HG03280 (cell line): Measurements from ENCODE around the gene ADAM10.
"Not testable (repeated sequence)": the region's sequence is repeated elsewhere in the genome, so short reads cannot be mapped to it uniquely, and the experiment has no call there.

Source experiments
- ATAC-seq: cut with Tn5 transposase; IDR thresholded peaks from one replicate; pipeline ENCODE4 v1.9.1; 2021; ENCODE audit warnings: mild to moderate bottlenecking, moderate library complexity; ENCODE audit not compliant: unreplicated experiment

Gene ADAM10

DNA sequence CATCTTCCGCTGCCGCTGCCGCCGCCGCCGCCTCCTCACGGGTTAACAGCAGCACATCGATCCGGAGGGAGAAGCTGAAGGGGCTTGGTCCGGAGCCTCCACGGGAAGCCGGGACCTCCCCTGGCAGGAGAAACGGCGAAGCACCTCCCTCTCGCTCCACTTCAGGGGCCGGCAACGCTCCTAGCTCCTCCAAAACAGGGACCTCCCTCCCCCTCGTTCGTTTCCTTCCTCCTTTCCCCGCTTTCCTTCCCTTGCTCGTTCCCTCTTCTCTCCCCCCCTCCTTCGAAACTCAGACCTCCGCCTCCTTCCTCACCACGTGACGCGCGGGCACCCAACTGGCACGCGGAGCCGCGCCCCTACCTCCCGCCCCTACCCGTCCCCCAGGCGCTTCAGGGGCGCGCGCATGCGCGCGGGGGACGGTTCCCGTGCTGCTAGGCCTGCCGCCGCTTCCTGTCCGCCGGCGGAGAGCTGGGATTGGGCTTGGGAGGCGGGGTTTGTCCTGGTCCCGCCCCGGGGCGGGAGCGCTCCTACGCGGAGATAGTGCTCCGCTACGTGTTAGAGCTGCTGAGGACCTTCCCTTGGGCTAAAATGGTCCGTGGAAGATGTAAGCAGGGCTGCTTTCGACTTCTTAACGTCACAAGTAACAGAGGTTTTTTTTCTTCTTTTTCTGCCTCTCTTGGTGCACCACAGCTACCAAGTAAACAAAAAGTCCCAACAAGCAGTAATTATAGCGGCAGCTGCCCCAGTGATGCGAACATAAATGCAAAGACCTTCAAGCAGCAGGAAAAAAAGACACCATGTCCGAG lies at the start of gene ADAM10:
Gene ADAM10 (minus strand): TSS at position 176 of the 806 bp plus-strand sequence. CDS start 173 bp downstream, at position 3.
- peak; percentile 88 for ATAC-seq

DNA sequence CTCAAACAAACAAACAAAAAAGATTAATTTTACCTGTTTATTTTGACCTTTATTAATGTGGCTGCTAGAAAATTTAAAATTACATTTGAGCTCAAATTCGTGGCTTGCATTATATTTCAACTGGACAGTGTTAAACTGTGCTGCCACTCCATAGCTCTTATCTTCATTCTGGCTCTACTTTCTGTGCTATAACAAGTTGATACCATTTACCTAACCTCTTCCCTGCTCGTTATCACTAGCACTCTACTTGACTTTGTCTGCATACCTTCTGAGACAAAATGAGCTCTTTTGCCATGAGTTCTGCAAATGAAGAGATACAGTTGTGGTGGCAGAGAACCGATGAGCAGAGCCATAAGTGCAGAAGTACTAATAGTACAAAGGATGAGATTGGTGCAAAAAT lies 48.0 kb upstream of the ADAM10 start:
- no peak for ATAC-seq

DNA sequence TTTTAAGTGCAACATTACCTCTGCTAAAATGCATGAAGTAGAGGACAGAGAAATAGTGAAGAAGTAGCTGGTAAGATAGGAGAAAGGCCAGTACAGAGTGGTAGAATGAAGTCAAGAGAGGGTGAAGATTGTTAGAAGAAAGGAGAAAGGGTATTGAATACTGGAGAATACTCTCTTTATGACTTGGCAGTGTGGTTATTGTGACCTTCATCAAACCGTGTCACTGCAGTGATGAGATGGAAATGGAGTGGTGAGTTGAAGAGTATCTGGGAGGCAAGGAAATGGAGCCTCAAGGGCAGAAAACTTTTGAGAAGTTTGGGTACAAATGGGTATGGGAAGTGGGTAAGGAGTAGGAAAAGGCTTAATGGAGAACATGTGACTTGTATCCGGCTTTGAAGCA lies 46.3 kb upstream of the ADAM10 start:
- no peak for ATAC-seq

DNA sequence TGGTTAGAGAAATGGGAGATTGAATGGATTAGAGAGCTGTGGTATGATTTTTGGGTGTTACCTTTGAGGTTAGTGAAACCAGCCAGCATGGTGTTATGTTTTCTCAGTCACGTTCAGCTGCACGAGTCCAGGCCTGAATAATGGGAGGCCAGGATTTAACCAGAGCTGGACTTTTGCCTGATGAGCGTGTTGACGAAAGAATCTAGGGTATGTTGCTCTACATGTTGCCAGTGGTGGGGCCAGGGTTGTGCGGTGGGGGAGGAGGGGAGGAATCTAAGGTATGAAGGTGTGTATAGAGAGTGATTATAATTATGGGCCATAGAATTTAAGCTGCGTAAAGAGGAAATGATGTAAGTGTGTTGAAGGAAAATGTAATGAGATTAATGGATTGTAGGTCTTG lies 44.4 kb upstream of the ADAM10 start:
- no peak for ATAC-seq

DNA sequence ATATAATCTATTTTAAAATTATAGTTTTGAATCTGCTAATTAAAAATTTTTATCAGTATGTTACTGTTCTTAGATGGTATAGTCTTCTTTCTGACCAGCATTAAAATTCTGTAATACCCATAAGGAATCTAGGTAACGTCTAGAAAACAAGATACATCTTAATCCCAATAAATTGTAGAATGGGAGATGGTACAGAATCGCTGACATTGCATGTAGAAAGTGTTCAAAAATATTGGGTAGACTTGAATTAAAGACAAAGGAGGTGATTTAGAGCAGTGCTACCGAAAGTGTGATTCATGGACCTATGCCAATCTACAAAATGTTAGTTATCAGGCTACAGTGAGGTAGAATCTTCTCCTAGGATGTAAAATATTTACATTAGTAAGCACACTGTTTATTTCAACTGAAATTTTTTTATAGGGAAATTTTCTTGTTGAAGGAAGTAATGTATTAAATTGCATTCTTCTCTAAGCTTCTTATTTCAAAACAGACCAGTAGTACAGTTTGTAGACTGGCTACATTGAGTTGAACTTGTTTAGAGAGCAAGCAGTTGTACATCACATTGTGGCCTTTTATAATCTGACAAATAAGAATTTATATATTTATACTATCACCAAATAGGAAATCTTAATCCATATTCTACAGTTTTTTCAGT lies 38.7 kb upstream of the ADAM10 start:
- no peak for ATAC-seq

- no peak for ATAC-seq
These were observed 35.8 kb upstream of the ADAM10 start for GRCh38 chr15:58785355-58785754.

DNA sequence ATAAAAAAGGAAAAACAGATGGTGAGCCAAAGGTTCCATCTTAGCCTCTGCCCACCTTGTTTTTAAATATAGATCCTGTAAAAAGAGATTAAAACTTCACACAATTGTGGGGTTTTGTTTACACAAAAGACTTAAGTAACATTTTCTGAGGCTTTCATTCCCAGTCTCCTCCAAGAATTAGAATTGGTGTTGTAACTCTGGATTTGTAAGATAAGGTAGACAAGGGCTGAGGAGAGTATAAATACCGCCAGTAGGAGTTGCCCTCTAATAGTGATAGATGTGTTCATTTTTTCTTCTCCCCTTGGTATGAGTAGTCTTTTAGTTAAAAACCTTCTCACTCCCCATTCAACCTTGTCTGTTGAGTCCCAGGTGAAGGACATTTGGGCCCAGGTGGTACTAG lies 30.0 kb upstream of the ADAM10 start:
- no peak for ATAC-seq

GRCh38 chr15:58777107-58777506 lies 27.6 kb upstream of the ADAM10 start:
- peak; percentile 64 for ATAC-seq

GRCh38 chr15:58775402-58775801 lies 25.9 kb upstream of the ADAM10 start:
- ATAC-seq = no peak

DNA sequence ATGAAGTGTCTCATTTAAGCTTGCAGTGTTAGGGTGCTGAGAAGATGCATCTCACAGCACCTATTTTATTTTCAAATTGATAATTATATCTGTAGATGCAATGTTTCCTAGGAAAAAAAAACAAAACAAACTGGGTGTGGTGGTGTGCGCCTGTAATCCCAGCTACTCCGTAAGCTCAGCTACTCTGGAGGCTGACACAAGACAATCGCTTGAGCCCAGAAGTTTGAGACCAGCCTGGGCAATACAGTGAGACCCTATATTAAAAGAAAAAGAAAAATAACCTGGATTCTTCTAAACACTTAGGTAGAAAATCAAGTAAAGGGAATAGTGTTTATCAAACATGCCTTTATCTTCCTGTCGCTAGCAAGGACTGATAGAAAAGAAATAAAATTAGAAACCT lies 23.5 kb upstream of the ADAM10 start:
- no peak for ATAC-seq

DNA sequence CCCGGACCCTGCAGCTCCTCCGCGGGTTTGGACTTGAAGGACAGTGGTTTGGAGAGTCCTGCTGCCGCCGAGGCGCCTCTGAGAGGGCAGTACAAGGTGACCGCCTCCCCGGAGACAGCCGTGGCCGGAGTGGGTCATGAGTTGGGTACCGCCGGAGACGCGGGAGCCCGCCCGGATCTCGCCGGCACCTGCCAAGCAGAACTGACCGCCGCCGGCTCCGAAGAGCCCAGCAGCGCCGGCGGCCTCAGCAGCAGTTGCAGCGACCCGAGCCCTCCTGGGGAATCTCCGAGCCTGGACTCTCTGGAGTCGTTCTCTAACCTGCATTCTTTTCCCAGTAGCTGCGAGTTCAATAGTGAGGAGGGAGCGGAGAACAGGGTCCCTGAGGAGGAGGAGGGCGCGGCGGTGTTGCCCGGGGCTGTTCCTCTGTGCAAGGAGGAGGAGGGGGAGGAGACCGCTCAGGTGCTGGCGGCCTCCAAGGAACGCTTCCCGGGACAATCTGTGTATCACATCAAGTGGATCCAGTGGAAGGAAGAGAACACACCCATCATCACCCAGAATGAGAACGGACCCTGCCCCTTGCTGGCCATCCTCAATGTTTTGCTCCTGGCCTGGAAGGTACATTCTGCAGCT lies 22.2 kb upstream of the ADAM10 start:
- ATAC-seq = peak; percentile 5

GRCh38 chr15:58770857-58771620 lies 21.5 kb upstream of the ADAM10 start, which contains the start of gene MINDY2:
Gene MINDY2, plus strand, starts transcription at chr15:58771302. Its CDS starts 94 bp downstream, at chr15:58771396.
- peak; percentile 96 for ATAC-seq

GRCh38 chr15:58770519-58770856 lies 21.0 kb upstream of the ADAM10 start:
- ATAC-seq = peak; percentile 31

GRCh38 chr15:58768601-58769004 lies 19.1 kb upstream of the ADAM10 start:
- ATAC-seq = not testable (repeated sequence)

GRCh38 chr15:58766290-58766689 lies 16.8 kb upstream of the ADAM10 start:
- ATAC-seq = no peak

DNA sequence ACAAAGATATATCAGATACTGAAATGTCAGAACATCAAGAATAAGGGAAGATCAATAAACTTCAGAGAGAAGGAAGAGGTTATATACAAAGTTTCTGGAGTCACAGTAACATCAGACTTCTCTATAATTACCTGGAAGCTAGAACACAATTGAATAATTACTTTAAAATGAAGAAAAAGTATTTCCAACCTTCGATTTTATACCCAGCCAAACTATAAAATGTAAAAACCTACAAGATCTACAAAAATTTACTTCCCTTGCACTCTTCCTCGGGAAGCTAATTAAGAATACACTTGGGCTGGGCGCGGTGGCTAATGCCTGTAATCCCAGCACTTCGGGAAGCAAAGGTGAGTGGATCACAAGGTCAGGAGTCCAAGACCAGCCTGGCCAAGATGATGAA lies 15.0 kb upstream of the ADAM10 start:
- no peak for ATAC-seq

DNA sequence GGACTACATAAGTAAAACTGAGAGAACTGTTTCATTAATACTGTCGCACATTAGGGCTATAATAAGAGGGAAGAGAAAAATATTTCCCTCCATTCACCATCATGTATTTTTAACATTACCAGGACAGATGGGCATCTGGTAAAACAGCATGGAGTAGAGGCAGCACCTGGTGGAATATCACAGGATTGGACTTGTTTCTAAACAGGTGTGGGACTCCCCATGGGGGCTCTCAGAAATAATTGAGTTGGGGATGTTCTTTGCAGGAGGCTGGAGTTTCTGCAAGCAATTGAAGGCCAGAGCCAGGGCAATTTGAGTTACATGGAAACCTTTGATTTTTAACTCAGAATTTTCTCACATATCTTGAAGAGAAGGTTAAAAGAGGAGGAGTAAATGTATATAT lies 13.2 kb upstream of the ADAM10 start:
- ATAC-seq = no peak

DNA sequence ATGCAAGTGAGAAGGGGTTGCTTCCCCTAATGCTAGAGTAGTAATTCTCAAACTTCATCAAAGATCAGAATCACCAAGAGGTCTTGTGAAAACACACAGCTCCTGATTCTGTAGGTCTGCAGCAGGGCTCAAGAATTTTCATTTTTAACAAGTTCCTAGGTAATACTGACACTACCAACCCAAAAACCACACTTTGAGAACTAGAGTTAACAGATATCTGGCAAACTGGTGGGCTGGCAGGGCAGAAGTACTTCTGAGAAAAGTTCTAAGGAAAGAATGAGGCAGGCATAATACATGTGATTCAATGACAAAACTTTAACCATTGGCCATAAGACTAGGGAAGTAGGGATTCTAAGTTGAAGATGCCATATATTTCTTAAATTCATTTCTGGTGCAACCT lies 12.8 kb upstream of the ADAM10 start:
- no peak for ATAC-seq

DNA sequence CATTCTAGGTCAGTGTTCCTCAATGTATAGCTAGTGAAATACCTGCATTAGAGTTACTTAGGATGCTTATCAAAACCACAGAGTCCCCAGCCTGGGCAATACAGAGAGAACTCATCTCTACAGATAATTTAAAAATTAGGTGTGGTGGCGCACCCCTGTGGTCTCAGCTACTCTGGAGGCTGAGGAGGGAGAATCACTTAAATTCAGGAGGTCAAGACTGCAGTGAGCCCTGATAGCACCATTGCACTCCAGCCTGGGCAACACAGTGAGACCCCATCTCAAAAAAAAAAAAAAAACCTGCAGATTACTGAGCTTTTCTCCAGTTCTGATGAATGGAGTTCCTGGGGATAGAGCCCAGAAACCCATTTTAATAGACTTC lies 11.5 kb upstream of the ADAM10 start:
- no peak for ATAC-seq

DNA sequence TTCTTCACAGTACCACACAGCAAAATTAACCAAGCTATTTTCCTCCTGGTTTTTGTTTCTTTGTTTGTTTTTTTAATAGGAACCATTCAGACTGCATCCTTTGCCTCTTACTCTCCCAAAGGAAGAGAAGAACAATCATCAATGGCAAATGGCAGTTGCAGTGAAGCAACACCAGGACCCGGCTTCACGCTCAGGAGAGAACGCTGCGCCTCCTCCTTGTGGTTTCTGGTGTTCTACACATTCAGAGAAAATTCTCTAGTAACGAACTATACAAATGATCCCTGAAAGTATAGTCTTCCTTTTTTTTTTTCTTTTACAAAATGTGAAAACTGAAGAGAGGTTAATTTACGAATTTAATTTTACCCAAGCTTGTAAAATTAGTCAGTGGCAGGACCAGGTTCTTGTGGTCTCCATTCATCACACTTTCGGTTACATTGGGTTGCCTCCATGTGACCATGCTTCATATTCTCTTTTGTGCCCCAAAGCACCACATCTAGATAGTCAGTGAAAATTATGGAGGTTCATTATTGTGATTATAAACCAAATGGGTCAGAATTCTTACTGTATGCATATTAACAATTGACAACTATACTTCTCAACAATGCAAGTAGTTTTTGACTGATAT lies 11.0 kb upstream of the ADAM10 start:
- no peak for ATAC-seq

- ATAC-seq = no peak
These were observed 8.6 kb upstream of the ADAM10 start for GRCh38 chr15:58758141-58758540.
